KOPT-K1 (cell line): ENCODE measurements around the gene CPB2.

Experiments used
- H3K27ac ChIP-seq: fragments of 200-600 bp; sonication (generic); 2 replicates; pipeline ENCODE4 v1.5.1; 2016; ENCODE audit warnings: antibody characterized with exemption, mild to moderate bottlenecking, low read depth, low read length; ENCODE audit not compliant: poor library complexity, severe bottlenecking
- H3K36me3 ChIP-seq: fragments of 200-600 bp; sonication (generic); 2 replicates; pipeline ENCODE4 v1.5.1; 2017; ENCODE audit warnings: antibody characterized with exemption, mild to moderate bottlenecking, low read length, moderate library complexity; ENCODE audit not compliant: insufficient read depth
- H3K9me3 ChIP-seq: fragments of 200-600 bp; sonication (generic); 2 replicates; pipeline ENCODE4 v1.5.1; 2017; ENCODE audit warnings: antibody characterized with exemption, low read length, mild to moderate bottlenecking; ENCODE audit not compliant: insufficient read depth, poor library complexity, severe bottlenecking

The CPB2 gene

GRCh38 chr13:46025157-46025556, 79.7 kb downstream of the CPB2 start:
- Histone ChIP-seq H3K36me3 (peaks cover 61% of the 10 kb centered on the region), H3K9me3 (peaks cover 10% of the 10 kb centered on the region), H3K27ac (no peak overlapping the region)

- H3K36me3 ChIP-seq, result peaks cover 71% of the 10 kb centered on the region
Measured at GRCh38 chr13:46022481-46022880, 82.4 kb downstream of the CPB2 start.

GRCh38 chr13:46016216-46016615, 88.6 kb downstream of the CPB2 start:
- H3K36me3 ChIP-seq, result peaks cover 79% of the 10 kb centered on the region
- no peak overlapping the region for H3K27ac ChIP-seq
- no peaks in the 10 kb centered on the region for H3K9me3 ChIP-seq

More at GRCh38 chr13:46022481-46022880, 82.4 kb downstream of the CPB2 start:
- H3K9me3 ChIP-seq, result no peaks in the 10 kb centered on the region
- no peak overlapping the region for H3K27ac ChIP-seq

GRCh38 chr13:46015366-46015765, 89.5 kb downstream of the CPB2 start:
- peaks cover 86% of the 10 kb centered on the region for H3K36me3 ChIP-seq
- H3K9me3 ChIP-seq, result no peaks in the 10 kb centered on the region
- no peak overlapping the region for H3K27ac ChIP-seq

- Histone ChIP-seq H3K36me3 (peaks cover 87% of the 10 kb centered on the region), H3K27ac (no peak overlapping the region), H3K9me3 (no peaks in the 10 kb centered on the region)
Measured at GRCh38 chr13:46012404-46012803, 92.4 kb downstream of the CPB2 start.

GRCh38 chr13:46010148-46010547, 94.7 kb downstream of the CPB2 start:
- Histone ChIP-seq H3K9me3 (no peaks in the 10 kb centered on the region), H3K27ac (no peak overlapping the region), H3K36me3 (peaks cover 83% of the 10 kb centered on the region)

GRCh38 chr13:46008631-46009030, 96.2 kb downstream of the CPB2 start:
- peaks cover 84% of the 10 kb centered on the region for H3K36me3 ChIP-seq
- H3K27ac ChIP-seq, result no peak overlapping the region
- no peaks in the 10 kb centered on the region for H3K9me3 ChIP-seq

GRCh38 chr13:46006688-46007452, 98.0 kb downstream of the CPB2 start:
- no peak overlapping the region for H3K27ac ChIP-seq
- peaks cover 83% of the 10 kb centered on the region for H3K36me3 ChIP-seq
- H3K9me3 ChIP-seq, result no peaks in the 10 kb centered on the region

GRCh38 chr13:46004491-46004890, 100.3 kb downstream of the CPB2 start:
- Histone ChIP-seq H3K36me3 (peaks cover 84% of the 10 kb centered on the region), H3K27ac (no peak overlapping the region), H3K9me3 (no peaks in the 10 kb centered on the region)
